HS-5 (cell line): ENCODE measurements around the gene BGN.

Experiments
- DNase-seq: peaks from one replicate; pipeline ENCODE4 v3.0.0-alpha.2; 2012; ENCODE audit warnings: low read depth

Gene BGN

GRCh38 chrX:153482376-153483015 is 12.3 kb upstream of the BGN start:
- no peak for DNase-seq

GRCh38 chrX:153485396-153486080 is 9.2 kb upstream of the BGN start:
- DNase-seq = no peak

GRCh38 chrX:153486171-153486570 is 8.6 kb upstream of the BGN start:
- DNase-seq = no peak

GRCh38 chrX:153487590-153488071 is 7.1 kb upstream of the BGN start:
- DNase-seq = no peak

GRCh38 chrX:153488231-153488914 is 6.4 kb upstream of the BGN start:
- DNase-seq = no peak

GRCh38 chrX:153490217-153490930 is 4.4 kb upstream of the BGN start:
- DNase-seq = no peak

GRCh38 chrX:153491351-153491914 is 3.3 kb upstream of the BGN start:
- DNase-seq = no peak

- no peak for DNase-seq
Measured at GRCh38 chrX:153491918-153492317, 2.9 kb upstream of the BGN start.

GRCh38 chrX:153492543-153492942 is 2.2 kb upstream of the BGN start:
- no peak for DNase-seq

GRCh38 chrX:153493085-153493484 is 1.7 kb upstream of the BGN start:
- DNase-seq = no peak

GRCh38 chrX:153494061-153494460 is 719 bp upstream of the BGN start:
- DNase-seq = no peak

GRCh38 chrX:153495362-153495751 is 577 bp downstream of the BGN start:
- no peak for DNase-seq

GRCh38 chrX:153495903-153496589 is 1.3 kb downstream of the BGN start:
- DNase-seq = no peak

GRCh38 chrX:153496590-153496959 is 1.8 kb downstream of the BGN start:
- DNase-seq = no peak

- no peak for DNase-seq
Measured at GRCh38 chrX:153498453-153498852, 3.7 kb downstream of the BGN start.

- no peak for DNase-seq
Measured at GRCh38 chrX:153499341-153499740, 4.6 kb downstream of the BGN start.

- DNase-seq = no peak
Measured at GRCh38 chrX:153499876-153500275, 5.1 kb downstream of the BGN start.

GRCh38 chrX:153500676-153501280 is 6.0 kb downstream of the BGN start:
- no peak for DNase-seq

GRCh38 chrX:153501530-153501929 is 6.8 kb downstream of the BGN start:
- no peak for DNase-seq

GRCh38 chrX:153502131-153502530 is 7.4 kb downstream of the BGN start:
- DNase-seq = no peak

GRCh38 chrX:153502796-153503195 is 8.0 kb downstream of the BGN start:
- no peak for DNase-seq
